GM21619 (cell line): ENCODE data around the gene C9.
"Not testable (repeated sequence)": the region's sequence is repeated elsewhere in the genome, so short reads cannot be mapped to it uniquely, and the experiment has no call there.

Source experiments
- ATAC-seq: cut with Tn5 transposase; IDR thresholded peaks from one replicate; pipeline ENCODE4 v1.9.1; 2021; ENCODE audit not compliant: unreplicated experiment

Gene C9

DNA sequence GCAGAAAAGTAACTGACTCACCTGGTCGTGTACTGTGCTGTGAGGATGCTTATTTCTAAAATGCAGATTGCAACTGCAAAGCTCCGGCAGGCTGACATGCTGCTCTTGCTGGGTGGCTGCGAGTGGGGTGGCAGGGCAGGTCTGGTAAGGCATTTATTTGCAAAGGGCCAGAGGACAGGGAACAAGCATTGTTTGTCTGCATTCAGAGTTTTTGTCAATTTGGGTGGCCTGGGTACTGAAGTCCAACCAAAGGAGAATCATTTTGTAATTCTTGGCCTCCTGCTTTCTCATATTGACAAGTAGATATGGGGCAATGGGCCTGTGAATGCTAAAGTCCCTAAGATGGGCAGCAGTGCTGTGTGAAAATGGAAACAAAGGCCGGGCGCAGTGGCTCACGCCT is at the start of gene C9:
Gene C9 (minus strand): TSS at position 129 of the 400 bp plus-strand sequence. CDS start 31 bp downstream, at position 98.
- ATAC-seq = no peak

DNA sequence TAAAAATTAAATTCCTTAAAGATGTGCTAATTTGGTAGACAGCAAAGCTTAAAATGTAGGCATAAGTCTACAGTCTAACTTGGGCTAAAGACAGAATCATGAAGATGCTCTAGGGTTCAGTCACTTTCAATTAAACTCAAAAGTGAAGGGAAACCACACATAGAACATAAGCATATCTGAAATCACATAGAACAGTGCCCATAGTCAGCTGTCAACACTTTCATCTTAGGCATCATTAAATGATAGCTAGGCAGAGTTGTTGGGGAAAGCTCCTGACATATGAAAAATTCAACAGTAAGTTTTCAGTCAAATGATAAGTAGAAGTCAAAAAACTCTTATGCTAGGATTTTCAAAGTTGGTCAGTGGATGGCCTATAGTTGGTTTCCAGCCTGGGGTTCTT is 49.5 kb upstream of the C9 start:
- ATAC-seq = no peak

DNA sequence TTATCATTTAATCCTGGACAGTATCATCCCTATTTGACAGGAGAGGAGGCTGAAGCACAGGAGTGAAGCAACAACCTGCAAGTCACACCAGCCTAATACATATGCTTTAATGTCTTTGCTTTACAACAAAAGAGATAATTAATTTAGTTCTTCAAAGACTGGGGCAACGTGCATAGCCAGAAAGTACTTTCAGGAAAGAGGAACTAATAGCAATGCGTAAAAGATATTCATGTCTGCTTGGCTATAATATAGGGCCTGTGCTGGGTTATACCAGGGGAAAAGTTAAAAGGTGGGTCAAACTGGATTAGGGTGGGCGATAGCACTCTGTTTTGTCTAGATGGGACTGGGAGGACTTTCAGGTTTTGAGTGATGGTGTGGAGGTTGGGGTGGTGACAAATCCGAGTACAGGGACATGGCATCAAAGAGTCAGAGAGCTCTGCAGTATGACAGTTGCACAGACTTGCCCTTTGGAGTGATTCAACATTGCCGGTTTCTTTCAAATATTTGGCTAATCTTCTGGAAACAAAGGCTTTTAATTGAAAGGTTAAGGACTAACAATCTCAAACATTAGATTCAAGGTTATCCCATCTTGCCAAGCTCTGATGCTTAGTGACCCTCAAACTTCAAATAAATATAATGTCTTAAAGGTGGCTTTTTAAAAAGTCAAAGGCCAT is 48.6 kb upstream of the C9 start:
- ATAC-seq = no peak

DNA sequence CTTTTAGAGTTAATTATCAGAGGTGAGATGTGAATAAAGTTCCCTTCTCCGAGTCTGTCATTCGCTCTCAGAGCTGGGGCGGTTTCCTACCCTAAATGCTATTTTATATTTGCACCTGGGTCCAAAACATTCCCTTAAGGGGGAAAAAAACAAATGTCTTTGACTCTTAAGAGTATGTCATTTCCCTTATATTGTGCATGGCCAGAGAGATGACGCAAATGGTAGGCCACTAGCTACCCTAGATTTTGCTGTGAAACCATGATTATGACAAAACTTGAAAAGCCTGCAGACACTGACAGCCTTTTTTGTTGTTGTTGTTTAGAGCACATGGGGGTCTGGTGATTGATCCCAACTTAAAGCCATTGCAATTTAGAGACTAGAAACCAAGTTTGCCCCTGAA is 47.7 kb upstream of the C9 start:
- no peak for ATAC-seq

DNA sequence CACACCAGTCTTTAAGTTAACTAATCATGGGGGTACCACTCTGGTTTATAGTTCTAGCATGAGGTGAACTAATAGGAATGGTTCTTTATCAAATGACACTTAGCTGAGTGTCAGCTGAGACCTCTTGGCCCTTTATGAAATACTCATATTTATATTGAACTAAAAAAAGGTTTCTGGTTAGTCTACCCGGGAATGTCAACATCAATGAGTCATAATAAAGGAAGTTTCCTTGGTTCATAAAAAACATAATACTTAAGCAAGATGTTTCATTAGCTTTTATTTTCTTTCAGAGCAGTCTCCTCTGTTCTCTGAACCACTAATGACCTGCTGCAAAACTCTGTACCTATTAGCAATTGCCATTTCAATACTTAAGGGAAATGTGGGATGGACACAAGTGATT is 46.8 kb upstream of the C9 start:
- ATAC-seq = no peak

DNA sequence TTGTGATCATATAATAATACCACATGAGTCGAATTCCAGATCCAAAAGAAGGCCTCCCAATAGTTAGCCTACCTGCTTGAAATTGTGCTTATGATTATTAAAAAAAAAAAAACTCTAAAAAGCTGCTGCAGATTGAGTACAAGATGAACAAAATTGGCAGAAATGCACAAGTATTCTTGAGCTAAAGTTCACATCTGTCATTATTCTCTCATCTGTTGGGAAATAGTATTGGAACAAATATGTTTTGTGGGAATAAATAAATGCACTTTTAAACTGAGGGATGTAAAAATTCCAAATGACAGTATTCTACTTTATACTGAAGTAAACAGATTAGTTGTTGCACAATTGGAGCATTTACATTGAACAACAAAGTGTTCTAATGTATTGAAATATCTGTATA is 44.7 kb upstream of the C9 start:
- ATAC-seq = no peak

DNA sequence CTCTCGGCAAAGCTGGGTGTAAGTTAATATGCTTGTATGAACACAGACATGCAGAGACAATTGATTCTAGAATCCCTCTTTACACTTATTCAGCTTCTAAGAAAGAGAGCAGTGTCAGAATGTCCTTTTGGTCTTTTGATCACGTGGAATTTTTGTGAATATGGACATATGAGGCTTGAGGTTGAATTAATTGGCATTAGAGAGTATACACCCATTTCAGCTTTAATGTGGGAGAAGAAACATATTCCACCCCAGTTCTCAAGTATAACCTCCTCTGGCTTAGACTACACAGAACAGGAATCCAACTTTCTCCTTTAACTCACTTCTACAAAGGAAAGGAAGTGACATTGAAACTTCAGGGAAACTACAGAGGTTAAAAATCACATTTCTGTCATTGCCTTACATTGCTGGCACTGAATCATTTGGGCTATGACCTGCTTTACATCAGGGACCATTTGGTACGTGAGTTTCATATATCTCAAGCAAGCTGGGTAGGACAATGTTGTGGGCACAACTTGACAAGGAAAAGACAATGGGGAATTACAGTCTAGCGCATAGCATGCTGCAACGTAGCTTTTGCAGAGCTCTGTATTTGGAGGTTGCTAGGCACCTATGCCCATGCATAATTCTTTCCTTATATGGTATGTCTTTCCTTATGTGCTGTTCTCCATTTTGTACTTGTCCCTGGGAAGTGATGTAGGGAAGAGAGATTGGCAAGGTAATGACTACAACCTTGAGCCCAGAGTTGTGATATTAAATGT is 41.0 kb upstream of the C9 start:
- ATAC-seq = no peak

DNA sequence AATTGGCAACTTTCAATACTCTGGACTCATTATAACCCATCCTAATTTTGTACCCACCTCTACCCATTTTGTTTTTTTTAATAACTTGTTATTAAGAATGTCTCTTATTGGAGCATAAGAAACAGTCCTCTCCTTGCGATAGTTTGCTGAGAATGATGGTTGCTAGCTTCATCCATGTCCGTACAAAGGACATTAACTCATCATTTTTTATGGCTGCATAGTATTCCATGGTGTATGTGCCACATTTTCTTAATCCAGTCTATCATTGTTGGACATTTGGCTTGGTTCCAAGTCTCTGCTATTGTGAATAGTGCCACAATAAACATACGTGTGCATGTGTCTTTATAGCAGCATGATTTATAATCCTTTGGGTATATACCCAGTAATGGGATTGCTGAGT is 39.5 kb upstream of the C9 start:
- not testable (repeated sequence) for ATAC-seq

DNA sequence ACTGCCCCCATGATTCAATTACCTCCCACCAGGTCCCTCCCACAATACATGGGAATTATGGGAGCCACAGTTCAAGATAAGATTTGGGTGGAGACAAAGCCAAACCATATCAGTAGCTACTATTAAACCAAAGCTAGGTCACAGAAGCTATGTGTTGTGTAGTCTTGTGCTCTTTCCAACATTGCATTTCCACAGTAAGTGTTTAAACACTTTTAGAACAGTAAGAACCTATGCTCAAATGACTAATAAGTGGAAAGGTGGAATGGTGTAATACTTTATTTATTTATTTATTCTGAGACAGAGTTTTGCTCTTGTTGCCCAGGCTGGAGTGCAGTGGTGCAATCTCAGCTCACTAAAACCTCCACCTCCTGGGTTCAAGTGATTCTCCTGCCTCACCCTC is 37.8 kb upstream of the C9 start:
- not testable (repeated sequence) for ATAC-seq

DNA sequence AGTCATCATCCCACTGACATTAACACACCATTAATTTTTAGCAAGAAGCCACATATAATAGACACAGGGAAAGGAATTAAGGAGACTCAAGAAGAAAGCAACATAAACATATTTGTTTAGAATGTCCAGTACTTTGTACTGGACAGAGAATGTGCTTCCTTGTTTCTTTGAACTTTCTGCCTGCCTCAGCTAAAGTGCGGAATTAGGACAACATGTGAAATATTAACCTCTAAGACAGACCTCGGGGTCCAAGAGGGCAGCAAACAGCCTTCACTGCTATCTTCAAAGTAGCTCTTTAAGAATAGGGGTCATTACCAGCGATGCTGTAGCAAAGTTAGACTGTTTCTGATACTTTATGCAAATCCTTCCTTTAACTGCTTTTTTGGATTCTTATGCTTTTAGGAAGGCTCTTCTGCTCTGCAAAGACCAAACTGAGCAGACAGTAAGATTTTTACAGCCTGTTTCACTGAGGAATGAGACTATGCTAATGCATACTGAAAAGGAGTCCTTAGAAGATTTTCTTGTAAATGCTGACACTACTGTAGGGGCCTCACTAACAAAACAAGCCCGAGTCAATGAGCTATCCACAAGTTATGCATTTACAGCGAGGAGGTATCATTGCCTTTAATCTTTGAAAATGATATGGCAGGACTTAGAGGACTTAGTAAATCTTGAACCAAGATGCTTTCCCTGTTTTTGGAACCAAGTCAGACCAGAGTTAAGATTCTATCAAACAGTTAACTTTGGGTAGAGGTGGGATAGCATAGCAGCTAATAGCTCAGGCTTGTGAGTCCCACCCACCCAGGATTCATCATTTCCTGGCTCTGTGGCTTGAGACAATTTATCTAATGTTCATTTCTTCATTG is 36.7 kb upstream of the C9 start:
- ATAC-seq = no peak

DNA sequence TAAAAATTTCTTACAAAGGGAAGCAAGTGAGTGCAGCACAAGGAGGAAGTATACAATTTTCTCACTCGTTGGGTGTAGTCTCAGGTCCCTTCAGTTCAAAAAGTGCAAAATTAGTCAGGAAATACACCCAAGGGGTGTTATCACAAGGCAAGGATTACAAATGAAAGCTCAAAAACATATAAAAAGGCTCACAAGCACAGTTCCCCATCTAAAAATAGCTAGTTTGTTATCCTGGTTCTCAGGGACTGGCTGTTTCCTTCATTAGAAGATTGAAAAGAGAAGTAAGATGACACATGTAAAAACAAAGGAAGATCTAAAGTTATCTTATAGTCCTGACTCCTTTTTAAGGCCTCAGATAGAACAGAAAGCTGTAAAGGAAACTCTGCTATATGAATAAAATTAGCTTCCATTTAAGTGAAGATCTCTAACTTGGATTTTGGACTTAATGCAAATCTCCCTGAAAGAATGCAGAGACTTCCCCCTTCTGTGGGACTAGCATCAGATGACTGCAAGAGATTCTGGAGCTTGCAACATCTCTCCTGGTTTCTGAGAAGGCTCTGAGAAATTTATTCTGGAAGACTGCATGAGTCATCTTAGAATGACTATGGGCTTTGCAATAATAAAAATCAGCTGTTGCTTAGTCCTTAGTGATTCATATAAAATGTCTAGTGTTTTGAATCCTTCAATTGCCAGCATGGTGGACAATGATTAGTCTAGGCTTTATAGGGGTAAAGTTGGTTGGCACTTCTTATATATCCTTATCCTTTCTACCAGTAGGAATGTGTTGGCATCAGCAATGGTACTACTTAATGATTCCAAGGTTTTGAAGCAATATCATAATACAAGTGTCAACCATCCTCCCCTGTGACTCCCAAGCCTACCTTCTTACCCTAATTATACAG is 35.1 kb upstream of the C9 start:
- ATAC-seq = no peak

DNA sequence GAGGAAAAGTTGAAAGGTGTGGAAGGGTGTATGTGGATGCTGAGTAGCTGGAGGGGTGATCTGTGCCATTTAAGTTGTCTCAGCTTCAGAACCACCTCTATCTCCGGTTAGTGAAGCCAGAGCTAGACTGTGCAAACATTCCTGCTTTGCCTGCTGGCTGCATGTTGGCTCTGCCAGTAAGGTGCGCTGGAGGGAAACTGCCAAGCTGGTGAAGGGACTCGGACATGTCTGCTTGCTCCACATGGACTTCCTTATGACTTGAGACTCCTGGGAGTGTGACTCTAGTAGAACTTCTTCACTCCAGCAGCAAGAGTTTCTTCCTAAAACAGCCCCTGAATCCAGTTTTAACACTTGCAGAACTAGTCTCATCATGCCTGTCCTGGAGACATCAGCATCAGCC is 32.5 kb upstream of the C9 start:
- ATAC-seq = no peak

DNA sequence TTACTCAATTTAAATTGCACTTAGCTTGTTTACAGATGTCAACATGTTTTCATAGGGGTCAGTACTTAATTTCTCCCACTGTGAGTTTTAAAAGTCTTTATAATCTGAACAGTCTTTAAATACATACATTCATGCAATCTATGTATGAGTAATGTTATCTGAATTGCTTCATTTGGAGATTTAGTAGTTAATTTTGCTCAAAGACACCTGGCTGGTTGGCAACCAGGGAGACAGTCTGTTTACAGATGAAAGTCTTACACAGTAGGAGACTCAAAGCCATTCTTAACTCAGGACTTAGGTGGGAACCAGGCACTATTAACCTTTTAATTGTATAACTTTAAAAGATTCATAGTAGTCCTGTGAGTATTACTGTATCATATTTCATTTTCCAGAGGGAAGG is 31.2 kb upstream of the C9 start:
- no peak for ATAC-seq

DNA sequence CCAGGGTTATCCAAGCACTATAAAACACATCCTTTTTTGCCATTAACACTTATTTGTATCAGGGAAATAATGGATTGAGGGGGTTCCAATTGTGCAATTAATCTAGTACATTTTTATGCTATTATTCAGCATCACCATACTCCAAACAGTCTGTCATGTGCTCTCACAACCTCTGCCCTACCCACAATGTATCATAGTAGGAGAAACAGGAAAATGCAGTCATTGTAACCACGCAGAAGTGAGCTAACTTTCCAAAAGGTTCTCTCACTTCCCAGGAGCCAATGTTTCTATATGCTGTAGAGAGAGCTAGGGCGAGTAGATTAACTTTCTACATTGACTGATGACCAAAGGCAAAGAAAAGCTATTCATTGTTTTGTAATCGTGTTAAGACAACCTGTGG is 30.7 kb upstream of the C9 start:
- ATAC-seq = no peak

DNA sequence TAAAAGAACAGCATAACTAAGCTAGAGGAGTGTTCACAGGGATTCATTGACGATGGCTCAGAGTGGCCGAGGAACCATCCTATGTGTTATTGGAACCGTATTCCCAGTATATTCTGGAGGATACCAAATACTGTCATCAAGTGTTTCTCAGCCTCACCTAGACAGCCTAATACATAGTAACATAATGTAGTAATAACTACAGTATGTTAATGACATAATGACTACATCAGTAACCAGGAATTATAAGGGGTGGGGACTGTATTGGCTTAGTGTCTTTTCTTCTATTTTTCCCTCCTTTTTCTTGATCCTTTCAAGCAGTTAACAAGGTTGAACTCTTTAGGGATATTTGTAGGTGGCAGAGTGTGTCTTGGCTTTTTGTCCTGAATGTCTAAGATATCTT is 26.6 kb upstream of the C9 start:
- ATAC-seq = no peak

DNA sequence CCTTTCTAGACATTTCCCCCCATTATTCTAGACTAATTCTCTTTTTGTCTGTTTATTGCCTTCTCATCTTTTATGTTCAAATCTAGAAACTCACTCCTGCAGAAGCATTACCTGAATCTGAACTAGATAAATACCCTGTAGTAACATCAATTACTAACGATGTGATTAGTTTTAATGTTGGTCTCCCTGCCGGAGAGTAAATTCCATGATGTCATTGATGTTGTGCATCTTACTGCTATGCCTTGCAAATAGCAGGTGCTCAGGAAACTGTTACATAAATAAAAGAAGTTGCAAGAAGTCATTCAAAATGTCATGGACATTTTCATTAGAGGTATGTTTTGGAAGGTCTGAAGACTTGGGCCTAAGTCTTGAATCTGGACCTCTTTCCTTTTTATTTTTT is 23.0 kb upstream of the C9 start:
- no peak for ATAC-seq

DNA sequence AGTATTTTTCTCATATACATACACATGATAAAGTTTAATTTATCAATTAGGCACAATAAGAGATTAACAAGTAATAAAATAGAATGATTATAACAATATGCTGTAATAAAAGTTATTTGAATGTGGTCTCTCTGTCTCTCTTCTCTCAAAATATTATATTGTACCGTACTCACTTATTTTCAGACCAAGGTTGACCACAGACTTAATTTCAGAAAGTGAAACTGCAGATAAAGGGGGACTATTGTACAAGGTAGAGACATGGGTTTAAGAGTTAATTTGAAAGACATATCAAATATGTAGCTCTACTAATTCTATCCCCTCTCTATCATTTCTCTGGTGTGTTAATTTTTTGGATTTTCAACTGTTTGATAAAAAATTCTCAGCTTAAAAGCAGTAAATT is 20.0 kb upstream of the C9 start:
- no peak for ATAC-seq

DNA sequence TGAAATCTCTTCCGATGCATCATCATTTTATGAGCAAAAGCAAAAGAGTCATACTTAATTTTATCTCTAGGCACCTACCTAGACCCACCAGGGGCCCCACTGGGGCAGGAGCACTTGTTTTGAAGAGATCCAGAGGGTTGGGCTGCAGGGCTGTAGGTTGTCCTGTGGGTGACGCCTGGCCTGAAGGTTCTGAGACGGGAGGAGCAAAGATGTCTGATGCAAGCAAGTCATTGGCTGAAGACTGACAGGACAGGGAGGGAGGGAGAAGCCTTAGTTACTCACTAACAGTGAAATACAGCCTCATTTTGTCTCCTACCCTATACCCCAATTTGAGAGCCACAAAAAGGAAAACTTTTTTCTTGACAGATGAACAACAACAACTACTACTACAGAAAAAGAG is 17.1 kb upstream of the C9 start:
- no peak for ATAC-seq

DNA sequence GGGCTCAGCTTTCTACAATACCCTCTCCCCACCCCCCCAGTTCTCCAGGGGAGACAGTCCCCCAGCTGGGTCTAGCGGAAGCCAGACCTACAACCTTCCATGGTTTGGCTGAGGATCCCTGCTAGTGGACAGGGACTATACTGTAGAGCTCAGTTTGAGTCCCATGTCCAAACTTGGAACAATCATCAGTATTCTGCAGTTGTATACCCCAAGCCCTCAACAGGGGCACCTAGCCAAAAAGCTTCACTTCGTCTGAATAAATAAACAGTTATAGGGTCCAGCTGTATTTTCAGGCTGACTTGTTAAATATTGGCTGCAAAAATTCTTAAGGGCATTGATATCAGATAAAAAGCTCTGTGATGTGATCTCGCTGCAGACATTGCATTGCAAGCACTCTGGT is 15.4 kb upstream of the C9 start:
- no peak for ATAC-seq

DNA sequence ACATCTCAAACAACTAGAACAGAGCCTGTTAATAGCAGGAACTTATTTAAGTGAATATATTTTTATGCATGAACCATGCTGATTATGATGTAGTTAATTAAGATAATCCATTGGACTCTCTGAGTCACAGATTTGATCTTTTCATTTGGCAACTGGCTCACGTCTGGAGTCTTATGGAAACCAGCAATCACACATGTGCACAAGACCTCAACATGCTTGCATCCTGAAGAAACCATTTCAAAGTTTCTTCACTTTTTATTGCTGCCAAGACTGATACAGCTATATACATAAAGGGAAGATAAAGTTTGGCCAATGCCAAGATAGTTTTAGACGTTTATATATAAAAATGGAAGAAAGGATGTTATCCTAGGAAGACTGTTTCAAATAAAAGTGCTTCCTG is 13.3 kb upstream of the C9 start:
- no peak for ATAC-seq

DNA sequence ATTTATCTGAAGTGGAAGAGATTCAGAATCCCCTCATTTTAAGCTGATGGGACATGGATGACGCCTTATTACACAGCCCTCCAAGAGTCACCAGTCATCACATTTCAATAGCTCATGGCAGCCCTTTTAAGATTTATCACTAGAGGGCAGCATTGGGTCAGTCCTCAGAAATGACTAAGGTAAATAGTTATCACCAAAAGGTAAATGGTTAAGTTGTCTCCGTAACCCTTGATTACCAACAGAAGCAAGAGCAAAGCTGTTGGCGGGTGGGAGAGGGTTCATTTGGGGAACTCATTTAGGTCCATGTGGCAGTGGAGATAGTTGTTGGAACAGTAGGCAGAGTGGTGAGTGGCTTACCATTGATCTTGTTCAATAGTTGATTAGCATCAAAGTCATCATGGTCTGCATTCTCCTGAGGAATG is 12.0 kb upstream of the C9 start:
- peak; percentile 78 for ATAC-seq
